Activated T-helper 1 cell treated with anti-CD3 and anti-CD28 coated beads, Interleukin-12 subunit alpha, Interleukin-12 subunit beta, Interleukin-2, Interleukin-4 antibody, amounts not matched to agents 30 ng/mL and 10 ng/mL and 1 ng/mL, durations not matched to agents 14 hours and 24 hours and 36 hours (primary cell): Measurements from ENCODE around the gene IQCH. TPM values are rescaled to one million over a fixed set of nuclear protein-coding genes. Genes with fewer than 3 reads are reported as not detected.

ENCODE experiments used
- DNase-seq: peaks from one replicate; pipeline ENCODE4 v3.0.0; 2021; ENCODE audit warnings: low spot score
- H3K27ac Mint-ChIP-seq: one replicate; pipeline ENCODE4 v1.8.0; 2021; ENCODE audit warnings: mild to moderate bottlenecking, mixed read lengths
- H3K27me3 Mint-ChIP-seq: one replicate; pipeline ENCODE4 v1.8.0; 2022; ENCODE audit warnings: mild to moderate bottlenecking, moderate library complexity, mixed read lengths; ENCODE audit not compliant: insufficient read depth
- H3K36me3 Mint-ChIP-seq: one replicate; pipeline ENCODE4 v1.8.0; 2021; ENCODE audit warnings: low read depth, mixed read lengths
- H3K4me1 Mint-ChIP-seq: one replicate; pipeline ENCODE4 v1.8.0; 2021; ENCODE audit warnings: low read depth, mixed read lengths
- H3K4me3 Mint-ChIP-seq: one replicate; pipeline ENCODE4 v1.8.0; 2021; ENCODE audit warnings: mild to moderate bottlenecking, moderate library complexity, mixed read lengths
- H3K9me3 Mint-ChIP-seq: one replicate; pipeline ENCODE4 v1.8.0; 2021; ENCODE audit warnings: mixed read lengths
- intact Hi-C: fragments of 100-400 bp; cut with micrococcal nuclease; formaldehyde crosslinking; loops from one replicate; pipeline ENCODE4 v1.15.1; 2024
- total RNA-seq: library from RNA; stranded (reverse); gene quantifications from 2 replicates; pipeline ENCODE4 v1.2.3, GENCODE V29; 2022

The IQCH gene
- total RNA-seq, 1 donor from 2014 or later = 1.2 TPM

GRCh38 chr15:67551207-67551743 lies 296.7 kb downstream of the IQCH start:
- Mint-ChIP-seq H3K9me3 (no peaks in the 10 kb centered on the region), H3K4me3 (no peak overlapping the region), H3K27ac (no peak overlapping the region), H3K4me1 (peaks cover 6% of the 10 kb centered on the region), H3K36me3 (peaks cover 26% of the 10 kb centered on the region), H3K27me3 (no peaks in the 10 kb centered on the region)
- intact Hi-C loops = no loop called here
- no peak for DNase-seq

Other genes starting within 250 kb of the IQCH start
- gene SMAD3, start 189.2 kb upstream of the IQCH start, total RNA-seq = 80.2 and 80.4 TPM in 2 replicates
- 41.7 and 44.0 TPM in 2 replicates for gene AAGAB, start 125 bp upstream of the IQCH start, total RNA-seq